ENCODE data around the gene PALB2. TPM values are rescaled to one million over a fixed set of nuclear protein-coding genes. Genes with fewer than 3 reads are reported as not detected.

Gene PALB2
- total RNA-seq, 2 experiments from 2014 or later: 22.9 to 24.0 TPM

DNA sequence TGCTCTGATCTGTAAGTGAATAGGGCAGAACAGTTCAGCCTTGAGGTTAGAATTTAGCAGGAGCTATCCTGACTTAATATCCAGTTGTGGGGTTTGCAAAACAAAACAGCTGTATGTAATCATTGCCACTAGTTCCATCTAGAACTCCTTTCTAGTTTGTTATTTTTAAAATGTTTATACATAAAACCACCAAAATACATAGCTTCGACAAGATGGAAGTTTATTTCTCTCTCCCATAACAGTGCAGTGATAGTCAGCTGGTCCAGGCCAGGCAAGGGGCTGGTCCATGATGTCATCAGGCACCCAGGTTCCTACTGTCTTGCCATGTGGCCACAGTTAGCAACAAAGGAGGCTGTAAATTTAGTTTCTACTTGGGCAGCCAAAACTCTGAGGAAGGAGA lies 27.1 kb upstream of the PALB2 start:
- ChIA-PET CTCF (interaction anchor here (1.1 kb wide), 1 partner anchor 26 kb away, joined by 3 read pairs; no protein-coding TSS in a partner anchor), POLR2A (interaction anchor here (3.2 kb wide), 1 partner anchor 10 kb away, joined by 19 read pairs; the partner anchor contains the start of gene PLK1)
- intact Hi-C loops (cut with micrococcal nuclease): no loop called here
- Mint-ChIP-seq H3K9me3 (no peaks in the 10 kb centered on the region), H3K36me3 (ENCODE audit: low read depth) (peaks cover 60% of the 10 kb centered on the region), H3K4me3 (no peak overlapping the region), H3K27me3 (no peaks in the 10 kb centered on the region), H3K27ac (no peak overlapping the region), H3K4me1 (ENCODE audit: low read depth) (peaks cover 19% of the 10 kb centered on the region)
- TF ChIP-seq, protein P1, sequence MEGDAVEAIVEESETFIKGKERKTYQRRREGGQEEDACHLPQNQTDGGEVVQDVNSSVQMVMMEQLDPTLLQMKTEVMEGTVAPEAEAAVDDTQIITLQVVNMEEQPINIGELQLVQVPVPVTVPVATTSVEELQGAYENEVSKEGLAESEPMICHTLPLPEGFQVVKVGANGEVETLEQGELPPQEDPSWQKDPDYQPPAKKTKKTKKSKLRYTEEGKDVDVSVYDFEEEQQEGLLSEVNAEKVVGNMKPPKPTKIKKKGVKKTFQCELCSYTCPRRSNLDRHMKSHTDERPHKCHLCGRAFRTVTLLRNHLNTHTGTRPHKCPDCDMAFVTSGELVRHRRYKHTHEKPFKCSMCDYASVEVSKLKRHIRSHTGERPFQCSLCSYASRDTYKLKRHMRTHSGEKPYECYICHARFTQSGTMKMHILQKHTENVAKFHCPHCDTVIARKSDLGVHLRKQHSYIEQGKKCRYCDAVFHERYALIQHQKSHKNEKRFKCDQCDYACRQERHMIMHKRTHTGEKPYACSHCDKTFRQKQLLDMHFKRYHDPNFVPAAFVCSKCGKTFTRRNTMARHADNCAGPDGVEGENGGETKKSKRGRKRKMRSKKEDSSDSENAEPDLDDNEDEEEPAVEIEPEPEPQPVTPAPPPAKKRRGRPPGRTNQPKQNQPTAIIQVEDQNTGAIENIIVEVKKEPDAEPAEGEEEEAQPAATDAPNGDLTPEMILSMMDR (IDR thresholded peaks at IDR 0.05): no peak
- ATAC-seq (no peak), DNase-seq (no peak)

DNA sequence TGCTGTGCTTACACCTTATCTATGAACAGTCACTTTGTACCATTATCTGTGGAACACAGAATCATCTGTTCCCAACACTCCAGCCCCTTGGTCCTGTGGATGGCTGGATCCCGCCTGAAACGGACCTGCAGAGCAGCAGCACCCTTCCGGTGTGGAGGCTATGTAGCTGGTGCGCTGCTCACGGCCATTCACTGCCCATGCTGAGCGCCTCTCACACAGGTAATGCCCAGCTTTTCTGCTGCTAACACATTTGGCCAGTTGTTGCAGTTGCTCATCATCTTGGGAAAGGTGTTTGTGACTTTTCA lies 26.2 kb upstream of the PALB2 start:
- Mint-ChIP-seq H3K27ac (no peak overlapping the region), H3K4me3 (no peak overlapping the region), H3K36me3 (ENCODE audit: low read depth) (peaks cover 62% of the 10 kb centered on the region), H3K27me3 (no peaks in the 10 kb centered on the region), H3K4me1 (ENCODE audit: low read depth) (peaks cover 19% of the 10 kb centered on the region), H3K9me3 (no peaks in the 10 kb centered on the region)
- ATAC-seq: no peak
- no peak for DNase-seq
- TF ChIP-seq, protein P1 (IDR thresholded peaks at IDR 0.05): no peak
- intact Hi-C loops (cut with micrococcal nuclease): no loop called here
- ChIA-PET CTCF (no interaction called here), POLR2A (no interaction called here)

DNA sequence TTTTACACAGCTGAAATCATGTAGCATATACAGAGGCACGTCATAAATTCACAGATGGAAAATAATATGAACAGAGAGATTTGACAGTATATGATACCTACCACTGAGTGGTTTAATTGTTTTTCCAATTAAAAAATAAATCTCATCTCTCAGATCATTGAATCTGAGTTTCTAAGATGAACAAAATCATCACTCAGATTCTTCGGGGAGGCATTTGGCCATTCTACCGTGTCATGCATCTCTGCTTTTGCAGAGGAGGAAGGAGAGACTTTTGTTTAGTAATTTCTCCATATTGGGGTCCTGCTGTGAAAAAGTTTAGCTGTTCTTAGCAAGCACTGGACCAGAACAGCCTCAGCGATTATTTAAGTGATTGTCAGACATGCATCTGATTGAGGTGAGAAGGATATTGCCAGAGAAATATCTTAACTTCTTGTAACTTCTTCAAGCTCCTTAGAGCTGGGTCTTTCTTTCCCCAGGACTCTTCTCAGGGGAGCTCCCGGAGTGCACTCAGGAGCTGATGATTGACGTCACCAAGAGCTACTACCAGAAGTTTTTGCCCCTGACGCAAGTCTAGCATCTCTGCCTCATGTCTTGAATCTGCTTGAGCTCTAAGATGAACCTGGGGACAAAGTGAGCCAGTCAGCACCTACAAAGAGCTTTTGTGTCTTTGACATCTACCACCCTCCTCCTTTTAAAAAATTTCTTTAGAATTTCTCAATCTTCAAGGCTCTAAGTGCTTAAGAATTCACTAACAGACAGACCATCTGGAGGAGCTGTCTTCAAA lies 25.7 kb upstream of the PALB2 start:
- CTCF ChIA-PET: no interaction called here

GRCh38 chr16:23663918-23664317 lies 22.8 kb upstream of the PALB2 start:
- ChIA-PET POLR2A (interaction anchor here (1.2 to 1.3 kb wide), 2 partner anchors 9 to 14 kb away, joined by 4 to 6 read pairs; no protein-coding TSS in a partner anchor), CTCF (no interaction called here)
- intact Hi-C loops (cut with micrococcal nuclease): no loop called here
- ATAC-seq (no peak), DNase-seq (no peak)
- Mint-ChIP-seq H3K27ac (no peak overlapping the region), H3K4me1 (ENCODE audit: low read depth) (no peaks in the 10 kb centered on the region), H3K36me3 (ENCODE audit: low read depth) (peaks cover 60% of the 10 kb centered on the region), H3K9me3 (no peaks in the 10 kb centered on the region), H3K27me3 (no peaks in the 10 kb centered on the region), H3K4me3 (no peak overlapping the region)
- TF ChIP-seq, protein P1 (IDR thresholded peaks at IDR 0.05): no peak

More for the DNA sequence above, 25.7 kb upstream of the PALB2 start:
- Mint-ChIP-seq H3K9me3 (no peaks in the 10 kb centered on the region), H3K4me1 (ENCODE audit: low read depth) (peaks cover 19% of the 10 kb centered on the region), H3K4me3 (no peak overlapping the region), H3K27ac (no peak overlapping the region), H3K27me3 (no peaks in the 10 kb centered on the region), H3K36me3 (ENCODE audit: low read depth) (peaks cover 62% of the 10 kb centered on the region)
- POLR2A ChIA-PET: no interaction called here
- ATAC-seq: no peak
- intact Hi-C loops (cut with micrococcal nuclease): no loop called here
- TF ChIP-seq, protein P1 (IDR thresholded peaks at IDR 0.05): no peak
- DNase-seq: no peak

- intact Hi-C loops (cut with micrococcal nuclease): no loop called here
- Mint-ChIP-seq H3K4me1 (ENCODE audit: low read depth) (peaks cover 25% of the 10 kb centered on the region), H3K27me3 (no peaks in the 10 kb centered on the region), H3K36me3 (ENCODE audit: low read depth) (peaks cover 35% of the 10 kb centered on the region), H3K9me3 (no peaks in the 10 kb centered on the region), H3K4me3 (no peak overlapping the region), H3K27ac (no peak overlapping the region)
- TF ChIP-seq, protein P1 (IDR thresholded peaks at IDR 0.05): no peak
- ChIA-PET CTCF (no interaction called here), POLR2A (no interaction called here)
- DNase-seq: no peak
- ATAC-seq: no peak
Measured at GRCh38 chr16:23651943-23652468, 10.9 kb upstream of the PALB2 start.
